HG03565 (cell line): ENCODE data around the gene ARHGAP24.
"Not testable (repeated sequence)": the region's sequence is repeated elsewhere in the genome, so short reads cannot be mapped to it uniquely, and the experiment has no call there.

Experiments used
- ATAC-seq: cut with Tn5 transposase; IDR thresholded peaks from one replicate; pipeline ENCODE4 v1.9.1; 2021; ENCODE audit warnings: mild to moderate bottlenecking, moderate library complexity; ENCODE audit not compliant: unreplicated experiment

Gene ARHGAP24

GRCh38 chr4:85642356-85643100, 167.6 kb downstream of the ARHGAP24 start:
- peak; percentile 51 for ATAC-seq

GRCh38 chr4:85644061-85644460, 169.1 kb downstream of the ARHGAP24 start:
- ATAC-seq, result no peak

- ATAC-seq, result no peak
These were observed 176.0 kb downstream of the ARHGAP24 start for GRCh38 chr4:85650908-85651307.

- ATAC-seq, result no peak
These were observed 182.0 kb downstream of the ARHGAP24 start for GRCh38 chr4:85656759-85657505.

- ATAC-seq, result no peak
These were observed 184.0 kb downstream of the ARHGAP24 start for GRCh38 chr4:85658766-85659439.

GRCh38 chr4:85659610-85660218, 184.8 kb downstream of the ARHGAP24 start:
- no peak for ATAC-seq

GRCh38 chr4:85666625-85667024, 191.7 kb downstream of the ARHGAP24 start:
- not testable (repeated sequence) for ATAC-seq

GRCh38 chr4:85669204-85669603, 194.3 kb downstream of the ARHGAP24 start:
- no peak for ATAC-seq

GRCh38 chr4:85669992-85670548, 195.1 kb downstream of the ARHGAP24 start:
- no peak for ATAC-seq

- no peak for ATAC-seq
These were observed 196.2 kb downstream of the ARHGAP24 start for GRCh38 chr4:85671120-85671519.

GRCh38 chr4:85672116-85672515, 197.2 kb downstream of the ARHGAP24 start:
- ATAC-seq, result no peak

GRCh38 chr4:85672959-85673358, 198.0 kb downstream of the ARHGAP24 start:
- no peak for ATAC-seq

GRCh38 chr4:85673540-85673939, 198.6 kb downstream of the ARHGAP24 start:
- no peak for ATAC-seq

- ATAC-seq, result no peak
These were observed 200.4 kb downstream of the ARHGAP24 start for GRCh38 chr4:85675076-85676049.

- no peak for ATAC-seq
These were observed 201.1 kb downstream of the ARHGAP24 start for GRCh38 chr4:85676050-85676425.

- no peak for ATAC-seq
These were observed 202.1 kb downstream of the ARHGAP24 start for GRCh38 chr4:85676850-85677590.

GRCh38 chr4:85681221-85681657, 206.3 kb downstream of the ARHGAP24 start:
- peak; percentile 50 for ATAC-seq

- no peak for ATAC-seq
These were observed 207.0 kb downstream of the ARHGAP24 start for GRCh38 chr4:85681921-85682320.

GRCh38 chr4:85682391-85682790, 207.4 kb downstream of the ARHGAP24 start:
- no peak for ATAC-seq
